ENCODE measurements around the gene GH1. TPM values are rescaled to one million over a fixed set of nuclear protein-coding genes. Genes with fewer than 3 reads are reported as not detected.

Gene GH1
- total RNA-seq, 1 donor from 2014 or later: not detected

DNA sequence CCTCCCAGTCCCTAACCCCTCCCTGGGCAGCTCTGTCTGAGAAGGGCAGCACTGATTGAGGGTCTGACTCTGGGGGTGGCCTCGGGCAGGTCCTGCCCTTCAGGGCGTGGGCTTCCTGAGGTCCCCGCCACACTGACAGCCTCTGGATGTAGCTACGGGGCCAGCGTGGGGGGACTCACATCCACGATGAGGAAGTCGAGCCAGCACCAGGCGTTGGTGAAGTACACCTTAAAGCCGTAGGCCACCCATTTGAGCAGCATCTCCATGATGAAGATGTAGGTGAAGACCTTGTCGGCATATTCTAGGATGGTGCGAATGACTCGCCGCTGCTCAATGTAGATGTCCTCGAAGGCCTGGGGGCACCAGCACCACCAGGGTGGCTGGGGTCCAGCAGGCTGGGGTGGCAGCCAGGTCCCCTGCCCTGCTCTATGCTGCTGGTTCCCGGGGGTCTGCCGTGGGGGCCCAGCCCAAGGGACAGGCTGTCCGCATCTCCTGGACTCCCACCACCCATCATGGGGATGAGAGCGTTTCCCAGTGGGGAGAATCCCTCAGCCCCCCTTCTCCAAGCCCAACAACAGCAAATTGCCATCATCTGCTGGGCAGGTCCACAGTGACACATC is 29.2 kb upstream of the GH1 start:
- H3K4me3 ChIP-seq: no peak overlapping the region
- no peaks in the 10 kb centered on the region for H3K27me3 ChIP-seq (ENCODE audit: low read depth)
- intact Hi-C loops (cut with DNase I): no loop called here
- DNase-seq (no peak), ATAC-seq (no peak)
- no peak overlapping the region for H3K27ac ChIP-seq
- peaks cover 12% of the 10 kb centered on the region for H3K4me1 ChIP-seq
- TF ChIP-seq, protein P1, sequence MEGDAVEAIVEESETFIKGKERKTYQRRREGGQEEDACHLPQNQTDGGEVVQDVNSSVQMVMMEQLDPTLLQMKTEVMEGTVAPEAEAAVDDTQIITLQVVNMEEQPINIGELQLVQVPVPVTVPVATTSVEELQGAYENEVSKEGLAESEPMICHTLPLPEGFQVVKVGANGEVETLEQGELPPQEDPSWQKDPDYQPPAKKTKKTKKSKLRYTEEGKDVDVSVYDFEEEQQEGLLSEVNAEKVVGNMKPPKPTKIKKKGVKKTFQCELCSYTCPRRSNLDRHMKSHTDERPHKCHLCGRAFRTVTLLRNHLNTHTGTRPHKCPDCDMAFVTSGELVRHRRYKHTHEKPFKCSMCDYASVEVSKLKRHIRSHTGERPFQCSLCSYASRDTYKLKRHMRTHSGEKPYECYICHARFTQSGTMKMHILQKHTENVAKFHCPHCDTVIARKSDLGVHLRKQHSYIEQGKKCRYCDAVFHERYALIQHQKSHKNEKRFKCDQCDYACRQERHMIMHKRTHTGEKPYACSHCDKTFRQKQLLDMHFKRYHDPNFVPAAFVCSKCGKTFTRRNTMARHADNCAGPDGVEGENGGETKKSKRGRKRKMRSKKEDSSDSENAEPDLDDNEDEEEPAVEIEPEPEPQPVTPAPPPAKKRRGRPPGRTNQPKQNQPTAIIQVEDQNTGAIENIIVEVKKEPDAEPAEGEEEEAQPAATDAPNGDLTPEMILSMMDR (IDR thresholded peaks at IDR 0.05): no peak
- no peaks in the 10 kb centered on the region for H3K36me3 ChIP-seq
- no peaks in the 10 kb centered on the region for H3K9me3 ChIP-seq

DNA sequence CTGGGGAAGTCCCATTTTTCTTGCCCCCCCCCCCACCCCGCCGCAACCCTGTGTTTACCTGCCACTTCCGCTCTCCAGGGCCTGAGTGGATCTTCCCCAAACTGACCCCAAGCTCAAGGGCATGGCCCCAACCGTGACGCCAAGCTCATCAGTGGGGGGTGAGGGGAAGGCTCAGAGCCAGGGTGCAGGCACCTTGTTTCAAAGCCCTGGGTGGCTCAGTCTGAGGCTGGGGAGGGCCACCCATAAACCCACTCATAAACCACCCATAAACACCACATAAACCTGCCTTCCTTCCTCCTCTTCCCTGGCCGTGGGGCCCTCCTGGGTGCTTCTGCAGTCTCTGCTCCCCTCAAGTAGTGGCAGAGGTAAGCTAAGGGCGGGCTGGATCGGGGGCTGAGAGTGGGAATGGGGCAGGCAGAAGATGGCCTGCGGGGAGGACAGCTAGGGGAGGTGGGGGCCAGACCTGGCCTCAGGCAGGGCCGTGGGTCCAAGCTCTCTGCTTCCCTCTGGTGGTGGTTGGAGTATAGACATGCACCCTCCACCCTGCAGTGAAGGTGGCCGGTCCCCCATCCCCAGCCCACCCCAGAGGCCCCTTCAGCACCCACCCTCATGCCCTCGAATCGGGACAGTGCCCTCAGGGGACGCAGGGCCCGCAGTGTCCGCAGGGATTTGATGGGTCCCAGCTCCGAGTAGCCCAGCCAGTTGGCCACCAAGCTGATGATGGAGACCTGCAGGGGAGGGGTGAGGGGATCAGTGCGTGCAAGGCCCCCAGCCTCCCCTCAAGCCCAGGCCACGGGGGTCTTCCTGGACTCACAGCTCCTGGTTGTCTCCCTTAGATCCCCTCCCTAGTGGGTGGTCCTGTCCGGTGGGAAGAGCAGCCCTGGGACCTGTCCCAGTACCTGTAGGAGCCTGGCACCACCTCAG is 28.1 kb upstream of the GH1 start:
- intact Hi-C loops (cut with DNase I): no loop called here
- TF ChIP-seq, protein P1 (IDR thresholded peaks at IDR 0.05): peak; percentile 82
- H3K27ac ChIP-seq: no peak overlapping the region
- DNase-seq: peak; percentile 65
- peaks cover 12% of the 10 kb centered on the region for H3K4me1 ChIP-seq
- H3K4me3 ChIP-seq: no peak overlapping the region
- peak; percentile 78 to 82 for ATAC-seq
- no peaks in the 10 kb centered on the region for H3K9me3 ChIP-seq
- H3K27me3 ChIP-seq (ENCODE audit: low read depth): no peaks in the 10 kb centered on the region
- no peaks in the 10 kb centered on the region for H3K36me3 ChIP-seq

DNA sequence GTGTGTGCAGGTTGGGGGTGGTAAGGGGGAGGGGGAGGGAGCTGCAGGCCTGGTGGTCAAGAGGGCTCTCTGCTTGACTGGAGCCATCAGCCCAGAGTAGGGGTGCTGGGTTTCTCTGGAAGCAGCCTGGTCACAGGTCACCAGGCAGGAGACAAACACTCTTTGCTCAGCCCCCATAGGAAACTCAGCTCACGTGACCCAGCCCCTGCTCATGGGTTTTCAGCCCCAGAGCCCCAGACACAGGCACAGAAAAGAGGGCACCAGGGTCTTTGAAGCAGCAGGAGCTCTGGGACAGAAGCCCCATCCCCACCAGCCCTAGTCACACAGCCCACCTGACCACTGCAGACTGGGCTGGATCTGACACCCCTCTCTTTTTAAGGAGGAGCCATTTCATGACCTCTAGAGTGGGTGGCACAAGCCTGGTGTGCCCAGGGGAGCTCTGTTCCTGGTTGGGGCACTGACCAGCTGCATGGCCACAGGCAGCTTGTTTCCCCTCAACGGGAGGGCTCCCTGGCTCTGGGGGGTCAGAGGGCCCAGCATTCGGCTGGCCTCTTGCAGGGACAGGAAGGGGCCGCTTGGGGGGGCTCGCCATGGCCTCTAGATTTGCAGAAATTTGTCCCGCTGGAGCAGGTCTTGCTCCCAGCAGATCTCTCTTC is 27.3 kb upstream of the GH1 start:
- no peaks in the 10 kb centered on the region for H3K9me3 ChIP-seq
- H3K4me1 ChIP-seq: peaks cover 12% of the 10 kb centered on the region
- H3K4me3 ChIP-seq: no peak overlapping the region
- DNase-seq (no peak), ATAC-seq (no peak)
- no peaks in the 10 kb centered on the region for H3K36me3 ChIP-seq
- H3K27me3 ChIP-seq (ENCODE audit: low read depth): no peaks in the 10 kb centered on the region
- H3K27ac ChIP-seq: no peak overlapping the region
- TF ChIP-seq, protein P1 (IDR thresholded peaks at IDR 0.05): no peak
- intact Hi-C loops (cut with DNase I): no loop called here

DNA sequence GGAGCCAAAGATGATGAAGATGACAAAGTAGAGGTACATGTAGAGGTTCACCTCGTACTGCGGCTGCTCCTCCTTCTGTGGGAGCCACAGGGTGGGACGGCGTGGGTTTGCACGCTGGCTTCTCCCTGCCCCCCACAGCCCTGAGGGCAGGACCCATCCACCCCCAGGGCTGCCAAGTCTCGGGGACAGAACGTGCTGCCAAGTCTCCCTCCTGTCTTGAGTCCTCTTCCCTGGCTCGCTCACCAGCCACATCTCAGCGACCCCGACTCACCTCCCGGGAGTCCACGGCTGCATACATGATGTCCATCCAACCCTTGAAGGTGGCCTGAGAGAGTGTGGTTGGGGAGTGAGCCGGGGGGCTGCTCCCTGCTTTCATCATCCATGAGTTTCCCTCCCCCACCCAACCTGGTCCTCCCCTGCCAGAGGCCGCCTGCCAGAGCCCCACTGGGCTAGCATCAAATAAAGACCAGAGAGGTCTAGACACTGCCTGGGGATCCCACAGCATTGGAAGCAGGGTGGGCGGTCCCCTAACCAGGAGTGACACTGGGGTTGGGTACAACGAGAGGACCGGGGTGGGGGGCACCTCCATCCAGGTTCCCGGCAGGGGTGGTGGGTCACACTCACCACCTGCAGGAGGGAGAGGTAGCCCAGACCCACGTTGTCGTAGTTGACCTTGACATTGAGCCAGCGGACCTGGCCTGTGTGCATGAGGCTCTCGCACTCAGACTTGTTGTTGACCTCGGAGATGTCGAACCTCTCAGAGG is 26.3 kb upstream of the GH1 start:
- peaks cover 12% of the 10 kb centered on the region for H3K4me1 ChIP-seq
- no peaks in the 10 kb centered on the region for H3K36me3 ChIP-seq
- no peak overlapping the region for H3K4me3 ChIP-seq
- H3K9me3 ChIP-seq: no peaks in the 10 kb centered on the region
- H3K27ac ChIP-seq: no peak overlapping the region
- TF ChIP-seq, protein P1 (IDR thresholded peaks at IDR 0.05): no peak
- H3K27me3 ChIP-seq (ENCODE audit: low read depth): no peaks in the 10 kb centered on the region
- intact Hi-C loops (cut with DNase I): no loop called here
- ATAC-seq (no peak), DNase-seq (no peak)

DNA sequence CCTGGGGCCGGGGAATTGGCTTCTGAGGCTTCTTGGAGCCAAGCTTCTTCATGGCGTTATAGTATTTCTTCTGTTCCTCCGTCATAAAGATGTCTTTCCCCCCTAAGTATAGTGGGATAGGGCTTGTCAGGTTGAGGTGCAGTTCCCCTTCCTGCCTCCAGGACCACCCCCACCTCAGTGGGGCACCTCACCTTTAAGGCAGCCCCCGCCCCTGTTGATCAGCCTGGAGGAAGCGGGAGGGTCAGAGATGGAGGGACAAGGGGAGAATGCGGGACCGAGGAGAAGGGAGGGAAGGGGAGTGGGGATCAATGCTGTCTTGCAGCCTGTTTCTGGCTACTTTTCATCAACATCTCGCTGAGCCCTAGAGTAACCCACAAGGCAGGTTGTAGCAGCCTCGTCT is 25.1 kb upstream of the GH1 start:
- Histone ChIP-seq H3K27ac (no peak overlapping the region), H3K4me3 (no peak overlapping the region), H3K4me1 (peaks cover 12% of the 10 kb centered on the region), H3K9me3 (no peaks in the 10 kb centered on the region), H3K36me3 (no peaks in the 10 kb centered on the region), H3K27me3 (ENCODE audit: low read depth) (no peaks in the 10 kb centered on the region)
- TF ChIP-seq, protein P1 (IDR thresholded peaks at IDR 0.05): no peak
- ATAC-seq: no peak
- DNase-seq: no peak
- intact Hi-C loops (cut with DNase I): no loop called here

Measured in lower lobe of right lung (tissue), 2 donors.